Measurements from ENCODE around the gene EOLA1.

EOLA1 gene

GRCh38 chrX:149540621-149541520 is at the start of gene EOLA1:
Gene EOLA1, plus strand, starts transcription at chrX:149541012. Its CDS starts 4,619 bp downstream, at chrX:149545631.
- no peak for TF ChIP-seq CTCF (IDR thresholded peaks at IDR 0.05; ENCODE audit: low read depth, low read length)
- DNase-seq (ENCODE audit: low read depth, low spot score), result peak; percentile 96
- in situ Hi-C loops (cut with HindIII; ENCODE audit: low sequenced_read_pairs), result no loop called here
- H3K4me3 ChIP-seq (ENCODE audit: low read depth, low read length), result peak within 1 kb of the TSS; percentile 73

- in situ Hi-C loops (cut with HindIII; ENCODE audit: low sequenced_read_pairs), result no loop called here
- TF ChIP-seq CTCF (IDR thresholded peaks at IDR 0.05; ENCODE audit: low read depth, low read length), result no peak
- H3K4me3 ChIP-seq (ENCODE audit: low read depth, low read length), result no peak overlapping the region
- no peak for DNase-seq (ENCODE audit: low read depth, low spot score)
Observed at GRCh38 chrX:149491812-149492211, 49.0 kb upstream of the EOLA1 start.

GRCh38 chrX:149493567-149494562 is 46.9 kb upstream of the EOLA1 start:
- in situ Hi-C loops (cut with HindIII; ENCODE audit: low sequenced_read_pairs), result no loop called here

GRCh38 chrX:149494844-149495565 is 45.8 kb upstream of the EOLA1 start:
- H3K4me3 ChIP-seq (ENCODE audit: low read depth, low read length), result no peak overlapping the region
- TF ChIP-seq CTCF (IDR thresholded peaks at IDR 0.05; ENCODE audit: low read depth, low read length), result no peak
- DNase-seq (ENCODE audit: low read depth, low spot score), result no peak
- in situ Hi-C loops (cut with HindIII; ENCODE audit: low sequenced_read_pairs), result no loop called here

More at GRCh38 chrX:149493567-149494562, 46.9 kb upstream of the EOLA1 start:
- TF ChIP-seq CTCF (IDR thresholded peaks at IDR 0.05; ENCODE audit: low read depth, low read length), result no peak
- DNase-seq (ENCODE audit: low read depth, low spot score), result no peak
- H3K4me3 ChIP-seq (ENCODE audit: low read depth, low read length), result no peak overlapping the region

GRCh38 chrX:149495573-149496071 is 45.2 kb upstream of the EOLA1 start:
- no peak for TF ChIP-seq CTCF (IDR thresholded peaks at IDR 0.05; ENCODE audit: low read depth, low read length)
- H3K4me3 ChIP-seq (ENCODE audit: low read depth, low read length), result no peak overlapping the region
- in situ Hi-C loops (cut with HindIII; ENCODE audit: low sequenced_read_pairs), result no loop called here
- DNase-seq (ENCODE audit: low read depth, low spot score), result peak; percentile 81
